HCT116 (cell line): ENCODE data around the gene ANOS1. TPM values are rescaled to one million over a fixed set of nuclear protein-coding genes. Genes with fewer than 3 reads are reported as not detected.

Experiments used
- ATAC-seq: fragments of 200-7000 bp; cut with Tn5 transposase; 2 replicates; pipeline ENCODE4 v1.9.1; 2020; ENCODE audit warnings: mild to moderate bottlenecking, moderate library complexity
- BruUV-seq: library from RNA; stranded (reverse); fragments of 400-500 nt; replicated peaks from 2 replicates; lab custom pipeline; 2021; lab: Mats Ljungman, UMichigan
- CTCF ChIA-PET: fragments of 300-600 bp; sonication (Branson Sonifier 250); formaldehyde crosslinking; loops from one replicate; lab custom pipeline; 2021; ENCODE audit warnings: antibody characterized with exemption; lab: Charles Lee
- POLR2A ChIA-PET: fragments of 300-600, 350-600 bp; sonication (Branson Sonifier 250); formaldehyde crosslinking; loops from one replicate; lab custom pipeline; 2021; ENCODE audit warnings: antibody characterized with exemption; lab: Charles Lee
- RAD21 ChIA-PET, 2 experiments: fragments of 300-600 bp; sonication (Branson Sonifier 250); formaldehyde crosslinking; loops; one replicate each; lab custom pipeline; 2023; ENCODE audit warnings: low total read pairs in 2 of 2; ENCODE audit not compliant: uncharacterized antibody in 2 of 2, unreplicated experiment in 2 of 2, low non-redundant PET in 1 of 2; lab: Charles Lee
- DNase-seq: peaks from one replicate; pipeline ENCODE4 v3.0.0-alpha.2; 2010; ENCODE audit warnings: low read depth, low spot score
- H2AFZ ChIP-seq: fragments of 200-600 bp; shearing (Covaris generic), sonication (generic); 2 replicates; pipeline ENCODE4 v1.6.1; 2017; ENCODE audit warnings: low read depth, mixed run types, mixed read lengths, antibody characterized with exemption, low read length; ENCODE audit not compliant: poor library complexity, severe bottlenecking
- H3K27ac ChIP-seq: 2 replicates; pipeline ENCODE4 v1.5.1; 2012; ENCODE audit warnings: low read depth, low read length
- H3K27me3 ChIP-seq: fragments of 200-600 bp; sonication (generic); 2 replicates; pipeline ENCODE4 v1.6.1; 2016; ENCODE audit warnings: mixed run types, low read length, mixed read lengths; ENCODE audit not compliant: insufficient read depth
- H3K36me3 ChIP-seq, 2 experiments: fragments of 200-500 bp in 1 of 2; fragments of 200-600 bp in 1 of 2; sonication (Bioruptor generic) in 1 of 2; sonication (generic) in 1 of 2; 2 replicates each; pipeline versions ENCODE4 v1.5.1 to v1.6.1; 2014 to 2016; ENCODE audit warnings: low read length in 2 of 2, inconsistent platforms in 1 of 2, mixed read lengths in 1 of 2, mixed run types in 1 of 2; ENCODE audit not compliant: insufficient read depth in 2 of 2, control insufficient read depth in 1 of 2
- H3K4me1 ChIP-seq, 2 experiments: fragments of 200-600 bp in 1 of 2; sonication (generic) in 1 of 2; 2 replicates each; pipeline versions ENCODE4 v1.5.1 to v1.6.1; 2012 to 2017; ENCODE audit warnings: low read length in 2 of 2, inconsistent platforms in 1 of 2, mild to moderate bottlenecking in 1 of 2, mixed read lengths in 1 of 2, mixed run types in 1 of 2, moderate library complexity in 1 of 2; ENCODE audit not compliant: insufficient read depth in 2 of 2, control insufficient read depth in 1 of 2
- H3K4me2 ChIP-seq: fragments of 200-600 bp; sonication (generic); 2 replicates; pipeline ENCODE4 v1.6.1; 2017; ENCODE audit warnings: mixed run types, low read length, mixed read lengths
- H3K4me3 ChIP-seq, 2 experiments: fragments of 200-600 bp in 1 of 2; sonication (generic) in 1 of 2; replicated peaks in 1 of 2; 2 replicates each; pipeline ENCODE4 v1.5.1; 2011 to 2016; ENCODE audit warnings: low read length in 2 of 2, control low read depth in 1 of 2, low read depth in 1 of 2, mild to moderate bottlenecking in 1 of 2, mixed read lengths in 1 of 2, mixed run types in 1 of 2
- H3K79me2 ChIP-seq: fragments of 200-600 bp; sonication (generic); 2 replicates; pipeline ENCODE4 v1.6.1; 2017; ENCODE audit warnings: mild to moderate bottlenecking, mixed run types, low read length, moderate library complexity, mixed read lengths; ENCODE audit not compliant: insufficient read depth
- H3K9ac ChIP-seq: fragments of 200-600 bp; sonication (generic); 2 replicates; pipeline ENCODE4 v1.6.1; 2016; ENCODE audit warnings: low read length, mixed read lengths
- H3K9me2 ChIP-seq: fragments of 200-600 bp; sonication (generic), shearing (Covaris generic); 2 replicates; pipeline ENCODE4 v1.6.1; 2017; ENCODE audit warnings: mixed run types, mild to moderate bottlenecking, moderate library complexity; ENCODE audit not compliant: insufficient read depth
- H3K9me3 ChIP-seq, 2 experiments: fragments of 200-500 bp in 1 of 2; fragments of 200-600 bp in 1 of 2; sonication (Bioruptor generic) in 1 of 2; sonication (generic) in 1 of 2; 2 replicates each; pipeline ENCODE4 v1.6.1; 2014 to 2017; ENCODE audit warnings: low read length in 2 of 2, mixed read lengths in 2 of 2, inconsistent platforms in 1 of 2, low read depth in 1 of 2, mild to moderate bottlenecking in 1 of 2, mixed run types in 1 of 2, moderate library complexity in 1 of 2; ENCODE audit not compliant: control insufficient read depth in 1 of 2, insufficient read depth in 1 of 2
- H4K20me1 ChIP-seq: fragments of 200-600 bp; sonication (generic), shearing (Covaris generic); 2 replicates; pipeline ENCODE4 v1.6.1; 2017; ENCODE audit warnings: mixed run types, mild to moderate bottlenecking, moderate library complexity; ENCODE audit not compliant: insufficient read depth
- ATF3 ChIP-seq: IDR thresholded peaks from 2 replicates; pipeline ENCODE4 v1.6.1; 2012
- CEBPB ChIP-seq: IDR thresholded peaks from 2 replicates; pipeline ENCODE4 v1.6.1; 2012; ENCODE audit warnings: low read depth
- CTCF ChIP-seq, 3 experiments: fragments of 200-600 bp in 1 of 3; sonication (generic) in 1 of 3; IDR thresholded peaks in 2 of 3; conservative IDR thresholded peaks in 1 of 3; 2 replicates each; pipeline ENCODE4 v1.5.1; 2012 to 2017; ENCODE audit warnings: low read depth in 2 of 3, low read length in 2 of 3, antibody characterized with exemption in 1 of 3, borderline replicate concordance in 1 of 3, control low read depth in 1 of 3, mild to moderate bottlenecking in 1 of 3, mixed read lengths in 1 of 3, mixed run types in 1 of 3, moderate library complexity in 1 of 3; ENCODE audit not compliant: insufficient read depth in 1 of 3
- EGR1 ChIP-seq: IDR thresholded peaks from 2 replicates; pipeline ENCODE4 v1.6.1; 2012; ENCODE audit warnings: low read depth
- EZH2 ChIP-seq: fragments of 200-600 bp; sonication (generic); IDR thresholded peaks from 2 replicates; pipeline ENCODE4 v1.6.1; 2017; ENCODE audit warnings: antibody characterized with exemption, mixed run types
- FOSL1 ChIP-seq: IDR thresholded peaks from 2 replicates; pipeline ENCODE4 v1.6.1; 2012; ENCODE audit warnings: low read depth
- JUND ChIP-seq: IDR thresholded peaks from 2 replicates; pipeline ENCODE4 v1.6.1; 2012
- POLR2A ChIP-seq: IDR thresholded peaks from 2 replicates; pipeline ENCODE4 v1.7.0; 2011; ENCODE audit warnings: borderline replicate concordance; ENCODE audit not compliant: insufficient read depth, insufficient read length; ENCODE audit errors: extremely low read depth
- POLR2AphosphoS5 ChIP-seq: IDR thresholded peaks from 2 replicates; pipeline ENCODE4 v1.6.1; 2011; ENCODE audit warnings: mild to moderate bottlenecking, low read depth, low read length, moderate library complexity
- SP1 ChIP-seq: IDR thresholded peaks from 2 replicates; pipeline ENCODE4 v1.6.1; 2012; ENCODE audit warnings: low read depth
- YY1 ChIP-seq: IDR thresholded peaks from 2 replicates; pipeline ENCODE4 v1.6.1; 2011; ENCODE audit warnings: low read length, low read depth, moderate library complexity, mild to moderate bottlenecking; ENCODE audit not compliant: insufficient replicate concordance; ENCODE audit errors: extremely low read depth
- ZFX ChIP-seq: fragments of 450-650 bp; IDR thresholded peaks from 2 replicates; pipeline ENCODE4 v1.6.1; 2017
- ZNF274 ChIP-seq: fragments of 200-500 bp; sonication (Bioruptor generic); IDR thresholded peaks from 2 replicates; pipeline ENCODE4 v1.6.1; 2014; ENCODE audit warnings: mild to moderate bottlenecking, low read depth, low read length, inconsistent platforms
- intact Hi-C: fragments of 100-400 bp; cut with micrococcal nuclease; formaldehyde crosslinking; loops from 2 replicates; pipeline ENCODE4 v1.10.0; 2022
- total RNA-seq: library from RNA; stranded (reverse); gene quantifications from one replicate; pipeline ENCODE4 v1.2.1, GENCODE V29; 2021; ENCODE audit not compliant: unreplicated experiment
- TF ChIP-seq, protein P1 (sequence below): IDR thresholded peaks from 2 replicates; pipeline ENCODE4 v1.6.1; 2012
- TF ChIP-seq, protein P2 (sequence below): IDR thresholded peaks from 2 replicates; pipeline ENCODE4 v1.6.1; 2011; ENCODE audit warnings: mild to moderate bottlenecking, low read length, moderate library complexity; ENCODE audit not compliant: insufficient replicate concordance; ENCODE audit errors: extremely low read depth
- TF ChIP-seq, protein P3 (sequence below): IDR thresholded peaks from 2 replicates; pipeline ENCODE4 v1.6.1; 2012; ENCODE audit warnings: low read depth

ANOS1 gene
- total RNA-seq, 1 experiment from 2014 or later: 0.12 TPM

DNA sequence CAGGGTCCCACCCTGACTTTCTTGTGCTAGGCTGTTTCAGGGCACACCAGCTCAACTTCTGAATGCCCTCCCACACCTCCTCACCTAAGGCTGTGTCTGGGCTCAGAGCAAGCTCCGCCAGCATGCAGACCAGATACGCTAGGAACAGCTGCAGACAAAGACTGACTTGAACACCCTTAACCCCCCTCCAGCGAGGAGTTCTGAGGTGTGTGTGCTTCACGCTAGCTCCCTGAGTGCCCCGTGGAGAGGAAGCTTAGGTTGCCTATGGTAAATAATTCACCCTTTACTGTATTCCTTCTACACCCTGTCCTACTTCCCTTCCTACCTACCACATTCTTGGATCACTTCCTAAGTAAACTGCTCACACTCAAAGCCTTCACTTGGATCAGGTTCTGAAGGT lies 152.3 kb downstream of the ANOS1 start (continued):
- TF ChIP-seq CTCF (IDR thresholded peaks at IDR 0.05 in 2 of 3, conservative IDR thresholded peaks at IDR 0.05 in 1 of 3; ENCODE audit: borderline replicate concordance in 1 of 3, insufficient read depth in 1 of 3, low read depth in 2 of 3, low read length in 2 of 3): no peak
- no peak for TF ChIP-seq CEBPB
- TF ChIP-seq, protein P1, sequence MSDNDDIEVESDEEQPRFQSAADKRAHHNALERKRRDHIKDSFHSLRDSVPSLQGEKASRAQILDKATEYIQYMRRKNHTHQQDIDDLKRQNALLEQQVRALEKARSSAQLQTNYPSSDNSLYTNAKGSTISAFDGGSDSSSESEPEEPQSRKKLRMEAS: no peak
- no peak for TF ChIP-seq FOSL1
- no peak for TF ChIP-seq EZH2
- TF ChIP-seq POLR2A: no peak
- TF ChIP-seq ATF3: no peak
- TF ChIP-seq, all 23 proteins: peak for 0

GRCh38 chrX:8576821-8577220 lies 155.1 kb downstream of the ANOS1 start:
- Histone ChIP-seq H3K9me2 (no peaks in the 10 kb centered on the region), H4K20me1 (no peaks in the 10 kb centered on the region), H3K9ac (no peak overlapping the region)
- POLR2A ChIA-PET: no interaction called here
- intact Hi-C loops: no loop called here
- no TSS peak for BruUV-seq
- CTCF ChIA-PET: no interaction called here
- TF ChIP-seq ZFX (no peak), YY1 (no peak), POLR2AphosphoS5 (no peak), JUND (no peak), SP1 (no peak), ATF3 (no peak), ZNF274 (no peak), POLR2A (no peak), EGR1 (no peak)
- TF ChIP-seq, protein P2, sequence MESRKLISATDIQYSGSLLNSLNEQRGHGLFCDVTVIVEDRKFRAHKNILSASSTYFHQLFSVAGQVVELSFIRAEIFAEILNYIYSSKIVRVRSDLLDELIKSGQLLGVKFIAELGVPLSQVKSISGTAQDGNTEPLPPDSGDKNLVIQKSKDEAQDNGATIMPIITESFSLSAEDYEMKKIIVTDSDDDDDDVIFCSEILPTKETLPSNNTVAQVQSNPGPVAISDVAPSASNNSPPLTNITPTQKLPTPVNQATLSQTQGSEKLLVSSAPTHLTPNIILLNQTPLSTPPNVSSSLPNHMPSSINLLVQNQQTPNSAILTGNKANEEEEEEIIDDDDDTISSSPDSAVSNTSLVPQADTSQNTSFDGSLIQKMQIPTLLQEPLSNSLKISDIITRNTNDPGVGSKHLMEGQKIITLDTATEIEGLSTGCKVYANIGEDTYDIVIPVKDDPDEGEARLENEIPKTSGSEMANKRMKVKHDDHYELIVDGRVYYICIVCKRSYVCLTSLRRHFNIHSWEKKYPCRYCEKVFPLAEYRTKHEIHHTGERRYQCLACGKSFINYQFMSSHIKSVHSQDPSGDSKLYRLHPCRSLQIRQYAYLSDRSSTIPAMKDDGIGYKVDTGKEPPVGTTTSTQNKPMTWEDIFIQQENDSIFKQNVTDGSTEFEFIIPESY: no peak
- TF ChIP-seq, protein P3, sequence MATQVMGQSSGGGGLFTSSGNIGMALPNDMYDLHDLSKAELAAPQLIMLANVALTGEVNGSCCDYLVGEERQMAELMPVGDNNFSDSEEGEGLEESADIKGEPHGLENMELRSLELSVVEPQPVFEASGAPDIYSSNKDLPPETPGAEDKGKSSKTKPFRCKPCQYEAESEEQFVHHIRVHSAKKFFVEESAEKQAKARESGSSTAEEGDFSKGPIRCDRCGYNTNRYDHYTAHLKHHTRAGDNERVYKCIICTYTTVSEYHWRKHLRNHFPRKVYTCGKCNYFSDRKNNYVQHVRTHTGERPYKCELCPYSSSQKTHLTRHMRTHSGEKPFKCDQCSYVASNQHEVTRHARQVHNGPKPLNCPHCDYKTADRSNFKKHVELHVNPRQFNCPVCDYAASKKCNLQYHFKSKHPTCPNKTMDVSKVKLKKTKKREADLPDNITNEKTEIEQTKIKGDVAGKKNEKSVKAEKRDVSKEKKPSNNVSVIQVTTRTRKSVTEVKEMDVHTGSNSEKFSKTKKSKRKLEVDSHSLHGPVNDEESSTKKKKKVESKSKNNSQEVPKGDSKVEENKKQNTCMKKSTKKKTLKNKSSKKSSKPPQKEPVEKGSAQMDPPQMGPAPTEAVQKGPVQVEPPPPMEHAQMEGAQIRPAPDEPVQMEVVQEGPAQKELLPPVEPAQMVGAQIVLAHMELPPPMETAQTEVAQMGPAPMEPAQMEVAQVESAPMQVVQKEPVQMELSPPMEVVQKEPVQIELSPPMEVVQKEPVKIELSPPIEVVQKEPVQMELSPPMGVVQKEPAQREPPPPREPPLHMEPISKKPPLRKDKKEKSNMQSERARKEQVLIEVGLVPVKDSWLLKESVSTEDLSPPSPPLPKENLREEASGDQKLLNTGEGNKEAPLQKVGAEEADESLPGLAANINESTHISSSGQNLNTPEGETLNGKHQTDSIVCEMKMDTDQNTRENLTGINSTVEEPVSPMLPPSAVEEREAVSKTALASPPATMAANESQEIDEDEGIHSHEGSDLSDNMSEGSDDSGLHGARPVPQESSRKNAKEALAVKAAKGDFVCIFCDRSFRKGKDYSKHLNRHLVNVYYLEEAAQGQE: no peak
- TF ChIP-seq, all 23 proteins: peak for 0
- H3K27ac ChIP-seq: no peak overlapping the region
- H3K9me3 ChIP-seq: no peaks in the 10 kb centered on the region
- H3K4me3 ChIP-seq: no peak overlapping the region
- no peaks in the 10 kb centered on the region for H3K79me2 ChIP-seq
- DNase-seq: no peak
- H3K4me2 ChIP-seq: no peak overlapping the region
- H3K27me3 ChIP-seq: no peaks in the 10 kb centered on the region
- H3K36me3 ChIP-seq: no peaks in the 10 kb centered on the region
- no peak overlapping the region for H2AFZ ChIP-seq
- H3K4me1 ChIP-seq: no peaks in the 10 kb centered on the region
- ATAC-seq: no peak
- RAD21 ChIA-PET: no interaction called here
